ENCODE measurements around the gene SRBD1.

SRBD1 gene

DNA sequence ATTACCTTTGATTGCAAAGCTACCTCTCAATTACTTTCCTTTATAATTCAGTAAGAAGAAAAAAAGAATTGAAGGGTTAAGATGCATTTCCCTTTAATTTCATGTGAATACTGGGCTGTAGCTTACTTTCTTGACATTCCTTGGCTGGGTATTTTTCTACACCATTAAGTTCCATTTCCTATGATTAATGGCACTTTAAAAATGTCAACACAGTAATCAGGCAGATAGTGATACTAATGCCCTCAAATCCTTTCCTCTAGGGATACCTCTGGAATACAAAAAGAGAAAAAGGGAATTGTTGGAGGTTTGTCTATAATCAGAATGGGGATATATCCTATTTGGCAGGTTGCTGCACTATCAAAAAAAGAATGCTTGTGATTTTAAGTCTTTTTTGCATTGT, 216.9 kb downstream of the SRBD1 start:
- no peak for DNase-seq (ENCODE audit: low read depth, low spot score)
- H3K4me3 ChIP-seq (ENCODE audit: low read depth, low read length), result no peak overlapping the region
- TF ChIP-seq, protein P1, sequence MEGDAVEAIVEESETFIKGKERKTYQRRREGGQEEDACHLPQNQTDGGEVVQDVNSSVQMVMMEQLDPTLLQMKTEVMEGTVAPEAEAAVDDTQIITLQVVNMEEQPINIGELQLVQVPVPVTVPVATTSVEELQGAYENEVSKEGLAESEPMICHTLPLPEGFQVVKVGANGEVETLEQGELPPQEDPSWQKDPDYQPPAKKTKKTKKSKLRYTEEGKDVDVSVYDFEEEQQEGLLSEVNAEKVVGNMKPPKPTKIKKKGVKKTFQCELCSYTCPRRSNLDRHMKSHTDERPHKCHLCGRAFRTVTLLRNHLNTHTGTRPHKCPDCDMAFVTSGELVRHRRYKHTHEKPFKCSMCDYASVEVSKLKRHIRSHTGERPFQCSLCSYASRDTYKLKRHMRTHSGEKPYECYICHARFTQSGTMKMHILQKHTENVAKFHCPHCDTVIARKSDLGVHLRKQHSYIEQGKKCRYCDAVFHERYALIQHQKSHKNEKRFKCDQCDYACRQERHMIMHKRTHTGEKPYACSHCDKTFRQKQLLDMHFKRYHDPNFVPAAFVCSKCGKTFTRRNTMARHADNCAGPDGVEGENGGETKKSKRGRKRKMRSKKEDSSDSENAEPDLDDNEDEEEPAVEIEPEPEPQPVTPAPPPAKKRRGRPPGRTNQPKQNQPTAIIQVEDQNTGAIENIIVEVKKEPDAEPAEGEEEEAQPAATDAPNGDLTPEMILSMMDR (IDR thresholded peaks at IDR 0.05; ENCODE audit: low read depth, low read length), result no peak
- in situ Hi-C loops (cut with HindIII; ENCODE audit: low sequenced_read_pairs), result no loop called here

DNA sequence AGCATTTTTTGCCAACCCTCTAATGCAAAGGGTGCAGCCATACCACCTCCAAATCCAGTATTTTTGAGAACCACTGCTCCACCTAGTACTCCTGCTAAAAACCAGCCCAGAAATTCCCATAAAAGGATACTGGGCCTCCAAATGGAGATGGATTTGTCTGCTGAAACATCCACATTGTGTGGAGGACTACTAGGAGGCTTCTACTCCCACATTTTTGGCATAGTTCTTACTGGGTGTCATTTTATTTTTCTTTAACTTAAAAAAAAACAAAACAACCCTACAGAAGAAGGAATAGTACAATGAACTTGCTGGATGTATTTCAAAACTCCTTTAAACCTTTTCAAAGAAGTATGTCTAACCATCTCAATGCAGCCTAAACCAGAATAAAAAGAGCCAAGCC, 219.2 kb downstream of the SRBD1 start:
- in situ Hi-C loops (cut with HindIII; ENCODE audit: low sequenced_read_pairs), result no loop called here
- TF ChIP-seq, protein P1 (IDR thresholded peaks at IDR 0.05; ENCODE audit: low read depth, low read length), result no peak
- peak; percentile 43 for DNase-seq (ENCODE audit: low read depth, low spot score)
- H3K4me3 ChIP-seq (ENCODE audit: low read depth, low read length), result no peak overlapping the region

DNA sequence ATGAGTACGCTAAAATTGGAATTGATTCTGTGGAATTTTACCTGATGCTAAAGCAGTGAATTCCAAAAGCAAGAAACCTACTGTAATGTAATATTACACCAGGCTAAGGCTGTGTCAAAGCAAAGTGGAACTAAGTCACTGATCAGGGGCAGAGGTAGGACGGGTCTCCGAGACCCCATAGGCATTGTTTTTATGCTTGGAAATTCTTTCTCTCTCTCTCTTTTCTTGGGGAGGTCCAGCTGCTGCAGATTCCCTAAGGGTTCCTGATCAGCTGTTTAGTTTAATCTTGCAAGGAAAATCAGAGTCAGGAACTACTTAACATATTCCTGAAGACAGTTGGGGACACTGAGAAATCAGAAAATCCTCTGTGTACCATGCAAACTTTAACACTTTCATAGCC, 220.2 kb downstream of the SRBD1 start:
- in situ Hi-C loops (cut with HindIII; ENCODE audit: low sequenced_read_pairs), result no loop called here
- no peak for DNase-seq (ENCODE audit: low read depth, low spot score)
- TF ChIP-seq, protein P1 (IDR thresholded peaks at IDR 0.05; ENCODE audit: low read depth, low read length), result no peak
- no peak overlapping the region for H3K4me3 ChIP-seq (ENCODE audit: low read depth, low read length)

DNA sequence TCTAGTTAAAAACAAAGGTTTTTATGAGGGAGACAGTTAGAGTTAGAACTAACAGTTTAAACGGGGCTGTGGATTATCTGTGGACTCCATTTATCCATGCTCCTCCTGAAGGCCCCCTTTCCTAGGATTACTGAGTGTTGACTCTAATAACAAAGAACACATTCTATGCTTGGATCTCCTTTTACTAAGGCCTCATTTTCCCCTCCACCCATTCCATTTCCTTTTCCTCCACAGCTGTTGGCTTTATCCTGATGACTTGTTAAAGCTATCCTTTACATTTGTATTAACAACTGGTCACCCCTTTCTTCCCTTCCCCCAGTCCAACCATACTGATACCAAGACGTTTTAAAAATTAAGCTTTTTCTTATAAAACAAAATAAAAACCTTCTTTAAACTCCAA, 220.6 kb downstream of the SRBD1 start:
- in situ Hi-C loops (cut with HindIII; ENCODE audit: low sequenced_read_pairs), result no loop called here
- no peak for DNase-seq (ENCODE audit: low read depth, low spot score)
- TF ChIP-seq, protein P1 (IDR thresholded peaks at IDR 0.05; ENCODE audit: low read depth, low read length), result no peak
- H3K4me3 ChIP-seq (ENCODE audit: low read depth, low read length), result no peak overlapping the region

DNA sequence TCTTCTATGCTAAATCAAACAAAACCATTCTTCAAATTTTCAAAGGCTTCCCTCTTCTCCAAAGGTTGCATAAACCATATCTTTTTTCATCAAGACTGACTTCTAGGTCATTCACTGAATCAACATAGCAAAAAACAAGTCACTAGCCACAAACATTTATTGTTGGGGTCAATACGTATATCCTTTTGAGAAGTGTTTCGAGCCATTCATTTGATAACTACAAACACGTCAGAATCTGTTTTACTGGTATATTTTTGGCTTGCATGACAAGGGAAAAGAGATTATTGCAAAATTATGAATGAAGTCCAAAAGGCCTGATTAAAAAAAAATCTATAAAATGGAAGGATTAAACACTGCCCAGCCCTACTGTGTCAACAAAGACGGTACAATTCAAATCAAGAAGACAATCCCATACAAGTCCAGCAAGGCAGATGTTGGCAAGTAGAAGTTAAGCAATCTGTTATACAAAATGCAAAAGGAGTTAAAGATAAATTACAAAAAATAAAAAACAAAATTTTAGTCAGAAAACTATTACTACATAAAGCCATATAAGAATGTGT, 222.4 kb downstream of the SRBD1 start:
- in situ Hi-C loops (cut with HindIII; ENCODE audit: low sequenced_read_pairs), result no loop called here
- no peak overlapping the region for H3K4me3 ChIP-seq (ENCODE audit: low read depth, low read length)
- TF ChIP-seq, protein P1 (IDR thresholded peaks at IDR 0.05; ENCODE audit: low read depth, low read length), result no peak
- DNase-seq (ENCODE audit: low read depth, low spot score), result no peak

DNA sequence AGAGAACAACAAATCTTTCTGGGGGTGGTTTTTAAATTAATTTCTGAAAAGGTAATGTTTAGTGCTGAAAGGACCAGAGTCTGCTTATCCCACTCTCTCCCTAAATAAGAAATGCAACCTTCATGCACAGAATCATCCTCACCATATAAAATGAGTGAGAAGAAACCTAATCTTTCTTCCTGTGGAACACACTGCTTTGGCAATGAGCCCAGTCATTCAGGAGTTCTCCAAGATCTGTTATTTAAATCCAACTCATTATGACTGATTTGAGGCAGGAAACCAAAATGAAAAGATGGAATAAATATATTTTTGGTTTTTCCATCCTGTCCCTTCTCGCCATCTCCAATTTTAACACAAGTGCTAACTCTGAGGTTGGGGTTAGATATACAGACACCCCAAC, 228.3 kb downstream of the SRBD1 start:
- in situ Hi-C loops (cut with HindIII; ENCODE audit: low sequenced_read_pairs), result no loop called here
- TF ChIP-seq, protein P1 (IDR thresholded peaks at IDR 0.05; ENCODE audit: low read depth, low read length), result no peak
- DNase-seq (ENCODE audit: low read depth, low spot score), result peak; percentile 61
- H3K4me3 ChIP-seq (ENCODE audit: low read depth, low read length), result no peak overlapping the region
